ENCODE measurements around the gene NUDT5. TPM values are rescaled to one million over a fixed set of nuclear protein-coding genes. Genes with fewer than 3 reads are reported as not detected.

The NUDT5 gene
- total RNA-seq, 1 experiment from 2014 or later, result 119 TPM

- Mint-ChIP-seq H3K4me1 (peaks cover 5% of the 10 kb centered on the region), H3K36me3 (peaks cover 41% of the 10 kb centered on the region), H3K27ac (no peak overlapping the region), H3K27me3 (ENCODE audit: low read depth) (no peaks in the 10 kb centered on the region), H3K9me3 (peaks cover 3% of the 10 kb centered on the region; the same call in 1 of the 2 replicates), H3K4me3 (no peak overlapping the region)
- ATAC-seq, result no peak
- no peak for TF ChIP-seq MAX (CRISPR knock-in tag; IDR thresholded peaks at IDR 0.05)
- no peak for TF ChIP-seq JUN (CRISPR knock-in tag; IDR thresholded peaks at IDR 0.05)
- TF ChIP-seq PRRX2 (CRISPR knock-in tag; IDR thresholded peaks at IDR 0.05), result no peak
- CTCF ChIA-PET, result no interaction called here
- DNase-seq (ENCODE audit: low spot score), result no peak
- POLR2A ChIA-PET, result no interaction called here
These were observed 5.9 kb upstream of the NUDT5 start for GRCh38 chr10:12201543-12201942.

DNA sequence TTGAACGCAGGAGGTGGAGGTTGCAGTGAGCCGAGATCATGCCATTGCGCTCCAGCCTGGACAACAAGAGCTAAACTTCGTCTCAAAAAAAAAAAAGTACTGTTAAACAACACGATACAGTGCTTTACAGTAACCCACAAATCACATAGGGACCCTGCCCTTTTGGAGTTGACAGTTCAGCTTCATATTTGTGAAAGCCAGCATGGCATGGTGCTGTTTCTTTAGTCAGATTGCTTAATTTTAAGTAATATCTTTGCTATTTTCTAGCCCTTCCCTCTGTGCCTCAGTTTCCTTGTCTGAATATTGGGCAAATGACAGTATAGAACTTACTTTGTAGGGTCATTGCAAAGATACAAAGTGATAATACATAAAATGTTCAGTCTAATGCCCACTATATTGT, 5.2 kb upstream of the NUDT5 start:
- ChIA-PET POLR2A (no interaction called here), CTCF (no interaction called here)
- Mint-ChIP-seq H3K27ac (no peak overlapping the region), H3K9me3 (peaks cover 3% of the 10 kb centered on the region; the same call in 1 of the 2 replicates), H3K4me3 (no peak overlapping the region), H3K36me3 (peaks cover 40% of the 10 kb centered on the region), H3K4me1 (peaks cover 10% of the 10 kb centered on the region), H3K27me3 (ENCODE audit: low read depth) (no peaks in the 10 kb centered on the region)
- DNase-seq (ENCODE audit: low spot score) (no peak), ATAC-seq (no peak)
- no peak for TF ChIP-seq ELF4 (CRISPR knock-in tag; IDR thresholded peaks at IDR 0.05; ENCODE audit: low read depth)
- TF ChIP-seq KAT7 (CRISPR knock-in tag; IDR thresholded peaks at IDR 0.05; ENCODE audit: borderline replicate concordance), result no peak
- no peak for TF ChIP-seq MAX (CRISPR knock-in tag; IDR thresholded peaks at IDR 0.05)
- TF ChIP-seq, protein P1, sequence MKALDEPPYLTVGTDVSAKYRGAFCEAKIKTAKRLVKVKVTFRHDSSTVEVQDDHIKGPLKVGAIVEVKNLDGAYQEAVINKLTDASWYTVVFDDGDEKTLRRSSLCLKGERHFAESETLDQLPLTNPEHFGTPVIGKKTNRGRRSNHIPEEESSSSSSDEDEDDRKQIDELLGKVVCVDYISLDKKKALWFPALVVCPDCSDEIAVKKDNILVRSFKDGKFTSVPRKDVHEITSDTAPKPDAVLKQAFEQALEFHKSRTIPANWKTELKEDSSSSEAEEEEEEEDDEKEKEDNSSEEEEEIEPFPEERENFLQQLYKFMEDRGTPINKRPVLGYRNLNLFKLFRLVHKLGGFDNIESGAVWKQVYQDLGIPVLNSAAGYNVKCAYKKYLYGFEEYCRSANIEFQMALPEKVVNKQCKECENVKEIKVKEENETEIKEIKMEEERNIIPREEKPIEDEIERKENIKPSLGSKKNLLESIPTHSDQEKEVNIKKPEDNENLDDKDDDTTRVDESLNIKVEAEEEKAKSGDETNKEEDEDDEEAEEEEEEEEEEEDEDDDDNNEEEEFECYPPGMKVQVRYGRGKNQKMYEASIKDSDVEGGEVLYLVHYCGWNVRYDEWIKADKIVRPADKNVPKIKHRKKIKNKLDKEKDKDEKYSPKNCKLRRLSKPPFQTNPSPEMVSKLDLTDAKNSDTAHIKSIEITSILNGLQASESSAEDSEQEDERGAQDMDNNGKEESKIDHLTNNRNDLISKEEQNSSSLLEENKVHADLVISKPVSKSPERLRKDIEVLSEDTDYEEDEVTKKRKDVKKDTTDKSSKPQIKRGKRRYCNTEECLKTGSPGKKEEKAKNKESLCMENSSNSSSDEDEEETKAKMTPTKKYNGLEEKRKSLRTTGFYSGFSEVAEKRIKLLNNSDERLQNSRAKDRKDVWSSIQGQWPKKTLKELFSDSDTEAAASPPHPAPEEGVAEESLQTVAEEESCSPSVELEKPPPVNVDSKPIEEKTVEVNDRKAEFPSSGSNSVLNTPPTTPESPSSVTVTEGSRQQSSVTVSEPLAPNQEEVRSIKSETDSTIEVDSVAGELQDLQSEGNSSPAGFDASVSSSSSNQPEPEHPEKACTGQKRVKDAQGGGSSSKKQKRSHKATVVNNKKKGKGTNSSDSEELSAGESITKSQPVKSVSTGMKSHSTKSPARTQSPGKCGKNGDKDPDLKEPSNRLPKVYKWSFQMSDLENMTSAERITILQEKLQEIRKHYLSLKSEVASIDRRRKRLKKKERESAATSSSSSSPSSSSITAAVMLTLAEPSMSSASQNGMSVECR (CRISPR knock-in tag; IDR thresholded peaks at IDR 0.05; ENCODE audit: borderline replicate concordance), result no peak
- TF ChIP-seq ZNF263 (CRISPR knock-in tag; IDR thresholded peaks at IDR 0.05; ENCODE audit: low read depth), result no peak
- TF ChIP-seq ZNF317 (CRISPR knock-in tag; IDR thresholded peaks at IDR 0.05; ENCODE audit: borderline replicate concordance, low read depth), result no peak
- TF ChIP-seq, protein P2, sequence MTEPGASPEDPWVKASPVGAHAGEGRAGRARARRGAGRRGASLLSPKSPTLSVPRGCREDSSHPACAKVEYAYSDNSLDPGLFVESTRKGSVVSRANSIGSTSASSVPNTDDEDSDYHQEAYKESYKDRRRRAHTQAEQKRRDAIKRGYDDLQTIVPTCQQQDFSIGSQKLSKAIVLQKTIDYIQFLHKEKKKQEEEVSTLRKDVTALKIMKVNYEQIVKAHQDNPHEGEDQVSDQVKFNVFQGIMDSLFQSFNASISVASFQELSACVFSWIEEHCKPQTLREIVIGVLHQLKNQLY (CRISPR knock-in tag; IDR thresholded peaks at IDR 0.05), result no peak
- no peak for TF ChIP-seq NR2C2 (CRISPR knock-in tag; IDR thresholded peaks at IDR 0.05)
- no peak for TF ChIP-seq NFATC4 (CRISPR knock-in tag; IDR thresholded peaks at IDR 0.05)
- no peak for TF ChIP-seq TP53 (CRISPR knock-in tag; IDR thresholded peaks at IDR 0.05)
- no peak for TF ChIP-seq STAT6 (CRISPR knock-in tag; conservative IDR thresholded peaks at IDR 0.05; ENCODE audit: low read depth)

DNA sequence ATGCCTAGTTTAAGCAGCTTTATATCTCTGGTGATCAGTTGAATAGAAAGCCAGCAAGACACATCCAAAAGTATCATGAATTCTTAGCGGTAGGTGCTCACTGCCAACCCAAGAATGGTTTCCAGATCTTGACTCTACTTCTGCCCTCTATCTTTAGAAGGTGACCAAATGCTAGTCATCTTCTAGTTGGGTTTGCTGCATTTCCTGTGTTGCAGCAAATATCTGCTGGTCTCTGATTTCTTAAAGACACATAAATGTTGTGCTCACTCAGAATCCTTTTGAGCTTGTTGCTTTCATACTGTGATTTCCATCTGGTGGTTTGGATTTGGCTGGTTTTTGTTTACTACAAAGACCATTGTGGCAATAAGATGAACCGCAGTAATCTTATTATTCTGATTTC, 2.5 kb upstream of the NUDT5 start:
- Mint-ChIP-seq H3K27ac (no peak overlapping the region), H3K4me1 (peaks cover 20% of the 10 kb centered on the region), H3K36me3 (peaks cover 30% of the 10 kb centered on the region), H3K9me3 (no peaks in the 10 kb centered on the region), H3K27me3 (ENCODE audit: low read depth) (no peaks in the 10 kb centered on the region), H3K4me3 (peak overlapping the region; percentile 22)
- CTCF ChIA-PET, result no interaction called here
- DNase-seq (ENCODE audit: low spot score), result no peak
- no peak for ATAC-seq
- TF ChIP-seq CREB1 (CRISPR knock-in tag; IDR thresholded peaks at IDR 0.05), result no peak
- TF ChIP-seq, protein P3, sequence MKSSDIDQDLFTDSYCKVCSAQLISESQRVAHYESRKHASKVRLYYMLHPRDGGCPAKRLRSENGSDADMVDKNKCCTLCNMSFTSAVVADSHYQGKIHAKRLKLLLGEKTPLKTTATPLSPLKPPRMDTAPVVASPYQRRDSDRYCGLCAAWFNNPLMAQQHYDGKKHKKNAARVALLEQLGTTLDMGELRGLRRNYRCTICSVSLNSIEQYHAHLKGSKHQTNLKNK (CRISPR knock-in tag; IDR thresholded peaks at IDR 0.05), result no peak
- TF ChIP-seq MYBL2 (CRISPR knock-in tag; IDR thresholded peaks at IDR 0.05), result no peak
- TF ChIP-seq ZNF512 (CRISPR knock-in tag; IDR thresholded peaks at IDR 0.05; ENCODE audit: borderline replicate concordance), result no peak
- TF ChIP-seq ZNF219 (CRISPR knock-in tag; IDR thresholded peaks at IDR 0.05; ENCODE audit: borderline replicate concordance), result no peak
- POLR2A ChIA-PET, result no interaction called here
